NOMO-1 treated with dmso at 0.1 percent for 144 hours (cell line): ENCODE results near the gene LRR1.
A peak's percentile ranks its signal among the peaks of the same experiment; 100 is the strongest.
"Not testable (repeated sequence)": the region's sequence is repeated elsewhere in the genome, so short reads cannot be mapped to it uniquely, and the experiment has no call there.

Experiments
- DNase-seq: peaks from one replicate; lab custom pipeline; 2025; ENCODE audit not compliant: unreplicated experiment; lab: John Stamatoyannopoulos, UW

Gene LRR1, protein sequence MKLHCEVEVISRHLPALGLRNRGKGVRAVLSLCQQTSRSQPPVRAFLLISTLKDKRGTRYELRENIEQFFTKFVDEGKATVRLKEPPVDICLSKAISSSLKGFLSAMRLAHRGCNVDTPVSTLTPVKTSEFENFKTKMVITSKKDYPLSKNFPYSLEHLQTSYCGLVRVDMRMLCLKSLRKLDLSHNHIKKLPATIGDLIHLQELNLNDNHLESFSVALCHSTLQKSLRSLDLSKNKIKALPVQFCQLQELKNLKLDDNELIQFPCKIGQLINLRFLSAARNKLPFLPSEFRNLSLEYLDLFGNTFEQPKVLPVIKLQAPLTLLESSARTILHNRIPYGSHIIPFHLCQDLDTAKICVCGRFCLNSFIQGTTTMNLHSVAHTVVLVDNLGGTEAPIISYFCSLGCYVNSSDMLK

DNA sequence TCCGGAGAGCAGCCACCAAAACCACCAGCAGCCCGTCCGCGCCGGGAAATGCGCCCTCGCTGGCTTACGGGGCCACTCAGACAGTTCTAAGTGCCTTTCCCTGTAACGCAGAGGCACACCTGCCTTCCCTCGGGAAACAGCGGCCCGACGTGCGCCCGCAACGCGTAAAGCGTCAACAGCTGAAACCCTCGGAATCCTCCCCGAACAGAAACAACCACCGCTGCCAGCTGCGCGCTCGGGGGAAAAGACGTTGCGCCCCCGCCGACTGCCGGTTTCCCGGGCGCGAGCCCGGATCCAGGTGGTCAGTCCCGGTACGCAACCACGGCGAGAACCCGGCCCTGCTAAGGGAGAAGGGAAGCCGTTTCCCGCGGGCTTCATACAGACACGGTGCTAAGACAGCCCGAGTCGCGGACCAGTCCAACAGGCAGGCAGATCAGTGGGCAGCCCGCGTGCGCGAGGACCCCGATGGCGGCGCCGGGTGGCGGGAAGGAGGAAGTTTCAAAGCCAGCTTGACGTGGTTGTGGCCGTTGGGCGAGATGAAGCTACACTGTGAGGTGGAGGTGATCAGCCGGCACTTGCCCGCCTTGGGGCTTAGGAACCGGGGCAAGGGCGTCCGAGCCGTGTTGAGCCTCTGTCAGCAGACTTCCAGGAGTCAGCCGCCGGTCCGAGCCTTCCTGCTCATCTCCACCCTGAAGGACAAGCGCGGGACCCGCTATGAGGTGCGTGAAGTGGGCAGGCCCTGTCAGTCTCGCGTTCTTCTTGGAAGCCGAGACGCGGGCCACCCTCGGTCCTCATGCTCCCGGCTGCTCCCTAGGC is at the start of gene LRR1:
LRR1 (plus strand) TSS at position 456 of the 816 bp plus-strand sequence; CDS start at position 537, 81 bp downstream.
- peak; percentile 81 for DNase-seq

DNA sequence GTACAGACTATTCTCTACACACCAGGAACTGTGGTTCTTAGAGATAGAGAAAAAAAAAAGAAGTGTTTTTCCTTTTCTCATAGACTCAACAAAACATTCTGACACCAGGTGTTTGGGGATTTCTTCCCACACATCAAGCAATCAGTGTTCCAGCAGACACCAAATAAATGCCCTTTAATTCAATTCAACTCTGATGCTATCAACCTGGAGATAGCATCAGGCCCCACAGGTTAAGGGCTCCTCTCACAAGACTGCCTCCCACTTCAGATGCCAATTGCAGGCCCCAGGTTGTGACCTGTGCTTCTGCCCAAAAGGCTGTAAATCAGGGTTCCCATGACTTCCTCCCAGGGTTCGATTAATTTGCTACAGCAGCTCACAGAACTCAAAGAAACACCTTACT is 49.3 kb upstream of the LRR1 start:
- DNase-seq, result no peak

DNA sequence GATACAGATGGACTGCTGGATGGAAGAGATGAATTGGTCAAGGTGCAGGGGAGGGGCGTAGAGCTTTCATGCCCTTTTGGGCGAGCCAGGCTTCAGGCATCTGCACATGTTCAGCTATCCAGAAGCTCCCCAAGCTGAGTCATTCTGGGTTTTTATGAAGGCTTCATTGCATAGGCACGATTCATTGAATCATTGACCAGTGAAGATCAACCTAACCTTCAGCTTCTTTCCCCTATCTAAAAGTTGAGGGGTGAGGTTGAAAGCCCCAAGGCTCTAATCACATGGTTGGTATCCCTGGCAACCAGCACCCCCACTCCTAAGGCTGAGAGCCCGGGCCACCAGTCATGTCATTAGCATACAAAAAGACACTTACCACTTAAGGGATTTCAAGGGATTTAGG is 48.9 kb upstream of the LRR1 start:
- no peak for DNase-seq

DNA sequence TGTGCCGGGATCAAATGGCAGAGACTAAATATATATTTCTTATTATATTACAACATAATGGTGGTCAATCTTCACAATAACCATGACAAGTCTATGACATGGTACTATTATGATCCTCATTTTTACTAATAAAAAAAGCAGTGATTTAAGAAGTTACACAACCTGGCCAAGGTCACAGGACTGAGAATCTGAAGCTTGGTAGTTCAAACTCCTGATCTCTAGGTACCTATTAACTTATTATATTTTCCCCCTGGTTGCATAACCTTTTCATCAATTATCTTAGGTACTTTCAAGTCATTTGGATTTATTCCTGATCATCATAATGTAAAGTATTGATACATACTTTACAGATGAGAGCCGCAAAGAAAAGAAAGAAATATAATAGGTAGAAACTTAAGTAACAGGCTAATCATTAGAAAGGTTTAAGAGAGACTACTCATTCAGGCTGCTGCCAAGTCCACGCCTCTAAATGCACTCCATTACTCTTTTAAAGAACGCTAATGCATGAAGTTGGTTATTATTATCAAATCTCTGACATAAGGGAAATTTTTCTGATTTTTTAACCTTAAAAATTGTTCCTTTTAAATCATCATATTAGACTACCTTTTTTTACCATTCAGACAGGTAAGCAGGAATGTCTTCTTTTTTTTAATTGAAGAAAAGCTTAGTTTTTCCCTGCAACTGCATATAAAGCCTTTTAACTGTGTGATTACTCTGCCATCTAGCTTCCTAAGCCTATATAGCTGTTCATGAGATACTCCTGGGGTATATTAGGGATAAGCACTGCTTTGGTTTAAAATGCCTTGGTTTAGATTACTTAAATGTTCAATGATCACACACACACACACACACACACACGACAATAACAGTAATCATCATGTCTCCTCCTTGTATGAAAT is 48.2 kb upstream of the LRR1 start:
- no peak for DNase-seq

DNA sequence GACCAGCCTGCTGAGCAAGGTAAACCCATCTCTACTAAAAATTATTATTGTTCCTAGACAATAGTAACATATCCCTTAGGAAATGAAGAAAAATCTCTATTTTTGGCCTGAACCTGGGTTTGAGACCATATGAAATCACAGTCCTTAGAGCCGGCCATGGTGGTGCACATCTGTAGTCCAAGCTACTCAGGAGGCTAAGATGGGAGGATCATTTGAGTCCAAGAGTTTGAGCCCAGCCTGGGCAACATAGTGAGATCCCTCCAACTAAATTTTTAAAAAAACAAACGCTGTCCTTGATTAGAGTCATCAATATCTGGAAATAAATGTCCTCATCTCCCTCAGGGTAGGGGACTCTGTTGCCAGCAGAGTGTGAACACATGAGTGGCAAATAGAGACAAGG is 47.2 kb upstream of the LRR1 start:
- DNase-seq, result no peak

DNA sequence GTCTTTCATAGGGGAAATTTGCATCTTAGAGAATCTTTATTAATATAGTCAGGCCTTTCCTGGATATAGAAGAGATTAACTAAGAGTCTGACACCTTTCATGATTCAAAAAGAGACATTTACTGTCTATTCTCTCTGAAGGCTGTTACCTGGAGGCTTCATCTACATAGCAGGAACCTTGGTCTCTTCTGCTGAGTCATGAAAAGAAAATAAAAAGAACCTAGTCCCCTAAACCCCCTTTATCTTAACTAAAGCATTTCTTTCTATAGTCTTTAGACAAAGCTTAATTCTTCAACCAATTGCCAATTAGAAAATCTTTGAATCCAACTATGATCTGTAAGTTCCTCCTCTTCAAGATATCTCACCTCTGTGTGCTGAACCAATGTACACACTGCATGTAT is 45.6 kb upstream of the LRR1 start:
- no peak for DNase-seq

DNA sequence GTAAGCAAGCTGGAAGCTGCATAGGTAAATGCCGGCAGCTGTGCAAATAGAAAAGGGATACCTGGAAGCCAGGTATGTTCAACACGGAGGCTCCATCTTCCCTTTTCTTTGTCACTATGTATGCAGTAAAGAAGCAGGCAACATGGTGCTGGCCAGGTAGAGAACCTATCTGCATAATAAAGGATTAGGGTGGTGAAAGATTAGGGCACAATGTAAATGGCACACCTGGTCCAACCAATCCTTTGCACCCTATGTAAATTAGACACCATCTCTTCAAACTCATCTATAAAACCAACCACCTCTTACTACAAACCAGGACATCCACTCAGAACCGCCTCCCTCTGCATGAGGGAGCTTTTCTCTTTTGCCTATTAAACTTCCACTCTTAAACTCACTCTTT is 44.8 kb upstream of the LRR1 start:
- DNase-seq, result no peak

DNA sequence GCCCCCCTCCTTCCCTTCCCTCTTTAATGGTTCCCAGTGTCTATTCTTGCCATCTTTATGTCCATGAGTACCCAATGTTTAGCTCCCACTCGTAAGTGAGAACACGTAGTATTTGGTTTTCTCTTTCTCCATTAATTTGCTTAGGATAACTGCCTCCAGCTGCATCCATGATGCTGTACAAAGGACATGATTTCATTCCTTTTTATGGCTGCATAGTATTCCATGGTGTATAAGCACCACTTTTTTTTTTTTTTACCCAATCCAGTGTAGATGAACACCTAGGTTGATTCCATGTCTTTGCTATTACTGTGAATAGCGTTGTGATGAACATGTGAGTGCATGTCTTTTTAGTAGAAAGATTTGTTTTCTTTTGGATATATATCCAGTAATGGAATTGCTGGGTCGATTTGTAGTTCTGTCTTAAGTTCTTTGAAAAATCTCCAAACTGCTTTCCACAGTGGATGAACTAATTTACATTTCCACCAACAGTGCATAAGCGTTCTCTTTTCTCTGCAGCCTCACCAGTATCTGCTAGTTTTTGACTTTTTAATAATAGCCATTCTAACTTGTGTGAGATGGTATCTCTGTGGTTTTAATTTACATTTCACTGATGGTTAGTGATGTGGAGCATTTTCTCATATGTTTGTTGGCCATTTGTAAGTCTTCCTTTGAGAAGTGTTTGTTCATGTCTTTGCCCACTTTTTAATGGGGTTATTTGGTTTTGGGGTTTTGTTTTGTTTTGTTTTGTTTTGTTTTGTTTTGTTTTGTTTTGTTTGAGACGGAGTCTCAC is 38.6 kb upstream of the LRR1 start:
- DNase-seq, result no peak

DNA sequence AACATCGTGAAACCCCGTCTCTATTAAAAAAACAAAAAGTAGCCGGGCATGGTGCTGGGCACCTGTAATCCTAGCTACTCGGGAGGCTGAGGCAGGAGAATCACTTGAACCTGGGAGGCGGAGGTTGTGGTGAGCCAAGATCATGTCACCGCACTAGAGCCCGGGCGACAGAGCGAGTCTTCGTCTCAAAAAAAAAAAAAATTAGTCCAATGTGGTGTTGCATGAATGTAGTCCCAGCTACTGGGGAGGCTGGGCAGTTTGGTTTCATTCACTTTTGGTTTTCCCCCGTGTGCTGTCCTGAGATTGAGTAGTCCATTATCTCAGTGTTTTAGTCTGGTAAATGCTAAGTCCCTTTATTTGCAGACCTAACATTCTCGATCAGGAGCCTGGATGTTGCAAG is 32.0 kb upstream of the LRR1 start:
- DNase-seq, result no peak

DNA sequence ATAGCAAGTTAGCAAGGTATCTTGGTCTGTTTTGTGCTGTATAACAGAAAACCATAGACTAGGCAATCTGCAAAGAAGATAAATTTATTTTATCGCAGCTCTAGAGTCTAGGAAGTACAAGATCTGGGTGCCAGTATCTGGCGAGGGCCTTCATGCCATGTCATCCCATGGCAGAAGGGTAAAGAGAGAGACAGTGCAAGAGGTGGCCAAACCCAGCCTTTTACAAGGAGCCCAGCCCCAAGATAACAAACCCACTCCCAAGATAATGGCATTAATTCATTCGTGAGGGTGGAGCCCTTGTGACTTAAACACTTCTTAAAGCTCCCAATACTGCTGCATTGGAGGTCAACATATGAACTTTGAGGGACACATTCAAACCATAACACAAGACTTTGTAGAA is 29.5 kb upstream of the LRR1 start:
- no peak for DNase-seq

DNA sequence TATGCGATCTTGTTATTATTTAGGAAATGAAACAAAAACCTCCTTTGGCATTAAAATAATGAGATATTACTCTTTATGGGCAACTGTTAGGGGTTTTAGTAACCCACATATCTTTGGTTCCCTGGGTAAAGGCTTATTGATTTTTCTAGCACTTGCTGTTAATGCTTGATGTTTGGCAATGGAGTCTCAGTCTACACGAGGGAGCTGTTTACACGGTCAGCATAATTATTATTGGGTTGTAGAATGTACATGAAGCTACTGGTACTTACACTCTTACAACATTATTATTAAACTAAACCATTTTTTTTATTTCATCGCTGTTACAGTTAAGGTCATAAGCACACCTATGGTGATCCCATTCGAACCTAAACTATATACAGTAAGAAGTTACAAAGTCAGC is 24.7 kb upstream of the LRR1 start:
- no peak for DNase-seq

DNA sequence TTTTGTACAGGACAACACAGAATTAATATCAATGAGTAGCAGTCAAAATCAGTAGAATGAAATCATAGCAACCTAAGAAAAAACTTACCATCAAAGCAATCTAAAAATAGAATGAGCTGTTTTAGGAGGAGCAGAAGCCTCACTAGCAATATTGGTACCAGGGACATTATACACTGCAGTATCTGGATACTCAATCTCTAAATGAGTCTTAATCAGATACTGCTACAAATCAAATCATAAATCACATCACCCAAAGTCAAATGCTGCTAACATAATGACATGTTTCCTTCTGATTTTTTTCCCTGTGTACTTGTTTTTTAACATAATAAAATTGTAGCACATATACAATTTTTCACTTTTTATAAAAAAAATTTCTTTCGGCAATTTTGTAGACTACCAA is 20.6 kb upstream of the LRR1 start:
- no peak for DNase-seq

DNA sequence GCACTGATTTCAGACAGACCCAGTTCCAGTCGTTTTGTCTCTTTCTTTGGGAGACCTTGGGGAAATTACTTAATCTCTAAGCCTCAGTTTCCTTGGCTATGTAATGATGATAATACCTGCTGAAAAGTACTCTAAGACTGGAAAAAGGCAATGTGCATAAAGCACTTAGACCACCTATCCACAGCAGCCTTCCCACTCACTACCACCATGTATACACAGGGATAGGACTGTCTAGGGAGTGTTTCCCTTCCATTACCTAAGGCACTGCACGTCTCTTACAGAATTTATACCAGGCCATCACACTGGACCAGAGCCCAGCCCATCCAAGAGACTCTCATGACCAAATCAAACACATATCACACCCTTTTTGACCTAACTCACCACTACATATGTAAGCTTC is 18.9 kb upstream of the LRR1 start:
- no peak for DNase-seq

DNA sequence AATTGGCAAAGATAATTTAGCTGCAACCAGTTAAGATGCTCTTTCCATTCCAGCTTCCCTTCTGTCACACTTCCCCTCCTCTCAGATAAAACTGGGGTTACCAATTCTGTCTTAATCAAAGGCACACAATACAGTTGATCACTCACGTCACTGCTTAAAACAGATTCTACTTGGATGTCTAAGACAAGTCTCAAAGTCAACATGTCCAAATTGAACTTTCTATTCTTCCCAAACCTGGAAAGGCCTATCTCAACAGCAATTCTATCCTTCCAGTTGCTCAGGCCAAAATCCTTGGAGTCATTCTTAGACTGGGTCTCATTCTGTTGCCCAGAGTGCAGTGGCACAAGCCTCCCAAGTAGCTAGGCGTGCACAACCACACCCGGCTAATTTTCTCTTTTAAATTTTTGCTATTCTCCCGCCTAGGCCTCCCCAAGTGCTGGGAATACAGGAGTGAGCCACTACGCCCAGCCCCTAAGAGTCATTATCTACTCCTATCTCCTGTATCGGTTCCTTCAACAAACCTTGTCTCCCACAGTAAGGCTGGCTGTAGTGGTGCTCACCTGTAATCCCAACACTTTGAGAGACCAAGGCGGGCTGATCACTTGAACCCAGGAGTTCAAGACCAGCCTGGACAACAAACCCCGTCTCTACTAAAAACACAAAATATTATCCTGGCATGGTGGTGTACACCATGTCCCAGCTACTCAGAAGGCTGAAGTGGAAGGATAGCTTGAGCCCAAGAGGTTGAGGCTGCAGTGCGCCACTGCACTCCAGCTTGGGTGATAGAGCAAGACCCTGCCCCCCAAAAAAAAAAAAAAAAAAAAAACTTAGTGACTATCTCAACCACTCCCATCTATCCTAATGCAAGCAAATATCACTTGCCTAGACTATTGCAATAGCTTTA is 17.3 kb upstream of the LRR1 start:
- no peak for DNase-seq

DNA sequence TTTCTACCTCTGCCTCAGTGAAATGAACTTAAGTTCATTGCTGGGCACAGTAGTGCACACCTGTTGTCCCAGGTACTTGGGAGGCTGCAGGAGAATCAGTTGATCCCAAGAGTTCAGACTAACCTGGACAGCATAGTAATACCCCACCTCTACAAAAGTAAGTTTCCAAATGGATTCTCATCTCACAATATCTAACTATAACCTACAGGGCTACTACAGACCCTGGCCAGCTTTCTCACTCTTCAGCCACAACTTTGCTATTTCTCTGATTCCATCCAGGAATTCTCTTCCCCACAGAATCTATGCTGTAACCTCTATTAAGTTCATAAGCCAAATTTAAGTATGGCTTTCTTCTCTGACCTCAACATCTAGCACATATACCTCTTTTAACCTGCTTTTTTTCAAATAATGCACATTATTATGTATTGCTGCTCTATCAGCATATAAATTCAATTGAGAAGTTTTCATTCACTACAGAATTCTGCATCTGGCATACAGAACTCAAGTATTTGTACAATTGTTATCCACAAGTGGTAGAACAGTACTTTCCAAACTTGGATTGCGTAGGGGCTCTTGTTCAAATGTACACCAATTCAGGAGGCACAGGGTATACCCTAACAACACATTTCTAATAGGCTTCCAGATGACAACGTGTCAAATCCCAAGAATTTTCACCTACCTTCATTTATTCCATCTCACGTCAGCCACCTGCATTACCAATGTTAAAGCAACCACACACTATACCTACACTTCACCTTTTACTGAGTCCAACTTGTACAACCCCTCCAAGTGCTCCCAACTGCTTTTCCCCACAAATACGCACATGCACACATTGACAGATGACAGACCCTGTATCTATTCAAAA is 16.4 kb upstream of the LRR1 start:
- no peak for DNase-seq

DNA sequence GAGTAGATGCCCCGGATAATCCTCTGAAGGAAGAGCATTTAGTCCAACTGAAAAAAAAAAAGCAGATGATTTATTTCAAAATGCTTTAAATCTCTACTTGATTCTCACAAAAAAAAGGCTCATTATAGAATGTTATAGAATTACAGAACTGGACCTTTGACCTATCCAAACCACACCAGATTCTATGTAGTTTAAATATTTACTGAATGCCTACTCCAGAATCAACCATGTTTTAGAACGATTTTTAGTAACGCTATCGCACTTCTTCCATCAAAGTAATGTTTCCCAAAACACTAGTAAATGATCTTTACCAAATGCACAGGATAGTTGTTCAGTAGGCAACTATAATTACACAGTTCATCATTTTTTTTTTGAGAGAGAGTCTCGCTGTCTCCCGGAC is 15.1 kb upstream of the LRR1 start:
- DNase-seq, result no peak

DNA sequence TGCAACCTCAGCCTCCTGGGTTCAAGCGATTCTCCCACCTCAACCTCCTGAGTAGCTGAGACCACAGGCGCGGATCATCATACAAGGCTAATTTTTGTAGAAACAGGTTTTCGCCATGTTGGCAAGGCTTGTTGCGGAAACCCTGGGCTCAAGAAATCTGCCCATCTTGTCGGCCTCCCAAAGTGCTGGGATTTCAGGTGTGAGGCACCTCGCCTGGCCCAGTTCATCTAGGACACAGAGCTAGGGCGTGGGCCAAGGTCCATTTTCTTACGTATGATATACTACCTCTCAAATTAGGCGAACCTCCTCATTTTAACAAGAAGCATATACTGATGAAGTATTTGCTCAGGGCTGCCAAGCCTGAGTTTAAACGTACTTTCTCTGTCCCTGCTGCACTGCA is 14.7 kb upstream of the LRR1 start:
- no peak for DNase-seq

DNA sequence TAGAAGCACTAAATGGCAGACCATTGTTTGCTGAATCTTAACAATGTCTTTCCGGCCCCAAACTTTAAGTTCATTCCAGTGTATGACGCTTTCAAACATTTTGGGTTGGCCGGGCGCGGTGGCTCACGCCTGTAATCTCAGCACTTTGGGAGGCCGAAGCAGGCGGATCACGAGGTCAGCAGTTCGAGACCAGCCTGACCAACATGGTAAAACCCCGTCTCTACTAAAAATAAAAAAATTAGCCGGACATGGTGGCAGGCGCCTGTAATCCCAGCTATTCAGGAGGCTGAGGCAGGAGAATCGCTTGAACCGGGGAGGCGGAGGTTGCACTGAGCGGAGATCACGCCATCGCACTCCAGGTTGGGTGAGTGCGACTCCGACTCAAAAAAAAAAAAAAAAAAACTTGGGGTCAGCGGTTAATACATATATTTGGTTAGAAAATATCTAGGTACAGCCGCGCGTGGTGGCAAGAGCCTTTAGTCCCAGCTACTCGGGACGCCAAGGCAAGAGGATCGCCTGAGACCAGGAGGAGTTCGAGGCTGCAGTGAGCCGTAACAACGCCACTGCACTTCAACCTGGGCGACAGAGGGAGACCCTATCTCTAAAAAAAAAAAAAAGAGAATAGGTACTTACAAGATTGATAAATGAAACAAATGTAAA is 13.6 kb upstream of the LRR1 start:
- not testable (repeated sequence) for DNase-seq
